ENCODE results near the gene ADAMTS4. TPM values are rescaled to one million over a fixed set of nuclear protein-coding genes. Genes with fewer than 3 reads are reported as not detected.

ADAMTS4 gene
- total RNA-seq, 1 experiment from 2014 or later, result 7.0 TPM

DNA sequence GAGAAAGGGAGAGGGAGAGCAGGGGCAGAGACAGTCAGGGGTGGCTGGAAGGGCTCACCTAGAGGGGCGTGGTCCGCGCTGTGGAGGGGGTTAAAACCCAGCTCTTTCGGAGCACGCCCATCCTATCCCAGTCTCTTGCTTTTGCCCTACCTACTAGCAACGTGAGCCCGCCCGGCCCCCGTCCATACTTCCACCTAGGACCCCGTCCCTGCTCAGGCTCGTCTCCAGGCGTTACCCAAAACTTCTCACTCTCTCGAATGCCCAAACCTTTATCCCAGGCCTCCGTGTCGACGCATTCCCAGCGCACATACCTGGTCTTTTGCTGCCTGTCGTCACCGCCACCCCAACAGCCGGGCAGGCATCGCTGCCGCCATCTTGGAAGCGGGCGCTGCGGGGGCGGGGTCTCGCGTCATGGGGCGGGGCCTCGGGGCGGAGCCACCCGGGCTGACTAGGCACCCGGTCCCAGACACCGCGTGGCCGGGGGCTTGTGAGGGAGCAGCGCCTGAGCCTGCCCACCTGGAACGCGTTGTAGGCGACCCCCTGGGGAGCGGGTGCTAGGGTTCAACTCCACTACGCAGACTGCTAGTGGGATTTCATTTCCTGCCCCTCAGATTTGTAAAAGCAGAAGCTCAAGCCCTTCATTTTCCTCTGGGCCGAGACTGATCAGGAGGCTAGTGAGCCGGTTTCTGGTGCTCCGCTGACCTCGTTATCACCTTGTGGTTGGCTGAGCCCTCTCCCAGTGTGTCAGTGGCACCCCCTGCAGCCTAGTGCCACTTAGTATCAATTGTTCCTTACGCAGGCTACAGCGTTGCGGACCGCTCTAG, 21.5 kb downstream of the ADAMTS4 start, which contains the start of gene B4GALT3:
Gene B4GALT3, minus strand, starts transcription at position 396 of the 824 bp plus-strand sequence. CDS start 1,447 bp downstream, outside the sequence.
- Histone ChIP-seq H3K27ac (ENCODE audit: insufficient read length, low read depth, low read length) (no peak within 1 kb of the TSS), H2BK5ac (ENCODE audit: insufficient read length, low read length) (no peak within 1 kb of the TSS), H3K18ac (ENCODE audit: insufficient read length, low read depth, low read length) (peak within 1 kb of the TSS; percentile 91), H3K27me3 (ENCODE audit: insufficient read depth, low read length) (no peaks in the 10 kb centered on the region), H3K14ac (ENCODE audit: insufficient read depth, low read length) (peak within 1 kb of the TSS; percentile 93), H3T11ph (ENCODE audit: low read length) (no peak within 1 kb of the TSS), H4K8ac (replicated peaks; ENCODE audit: insufficient read length, low read depth, low read length) (no peak within 1 kb of the TSS), H3K4me1 (ENCODE audit: insufficient read depth, low read length) (no peaks in the 10 kb centered on the region; the same call in 1 of the 2 replicates), H4K91ac (ENCODE audit: insufficient read length, low read depth, low read length) (no peak within 1 kb of the TSS), H2BK15ac (ENCODE audit: low read depth, low read length) (no peak within 1 kb of the TSS), H3K79me2 (ENCODE audit: insufficient read depth, low read length) (no peaks in the 10 kb centered on the region), H2BK20ac (ENCODE audit: low read depth, low read length, poor library complexity, severe bottlenecking) (no peak within 1 kb of the TSS), H3K4me2 (ENCODE audit: insufficient read depth, insufficient read length, low read length) (peak within 1 kb of the TSS; percentile 76), H3K56ac (ENCODE audit: insufficient read length, low read depth, low read length) (no peak within 1 kb of the TSS), H3K9me3 (ENCODE audit: control insufficient read depth, low read depth, low read length) (no peaks in the 10 kb centered on the region), H3K23ac (ENCODE audit: insufficient read length, low read depth, low read length) (no peak within 1 kb of the TSS), H3K79me1 (ENCODE audit: insufficient read depth, low read depth, low read length, poor library complexity, severe bottlenecking) (no peaks in the 10 kb centered on the region), H2BK120ac (ENCODE audit: low read depth, low read length, poor library complexity, severe bottlenecking) (no peak within 1 kb of the TSS), H2AK5ac (ENCODE audit: insufficient read length, low read length) (no peak within 1 kb of the TSS), H2BK12ac (ENCODE audit: insufficient read length, low read depth, low read length) (no peak within 1 kb of the TSS), H4K5ac (ENCODE audit: insufficient read length, low read depth, low read length) (no peak within 1 kb of the TSS), H3K9ac (ENCODE audit: extremely low read depth, insufficient read length, low read length) (peak within 1 kb of the TSS; percentile 78), H2AFZ (ENCODE audit: low read length) (no peak within 1 kb of the TSS), H3K23me2 (ENCODE audit: insufficient read length, low read depth, low read length, poor library complexity, severe bottlenecking) (peaks cover 6% of the 10 kb centered on the region), H3K4ac (ENCODE audit: low read depth, low read length) (no peak within 1 kb of the TSS), H4K20me1 (ENCODE audit: control insufficient read depth, insufficient read depth, insufficient read length) (no peaks in the 10 kb centered on the region)
- Mint-ChIP-seq H3K27ac (peak within 1 kb of the TSS; percentile 99 to 100 (median 100)), H3K4me1 (peaks cover 19 to 21% of the 10 kb centered on the region in 2 experiments), H3K9me3 (no peaks in the 10 kb centered on the region), H3K27me3 (ENCODE audit: low read depth) (peaks cover 3% of the 10 kb centered on the region), H3K36me3 (ENCODE audit: insufficient read depth in 1 of 3, low read depth in 3 of 3) (peaks cover 13 to 37% (median 35%) of the 10 kb centered on the region in 3 experiments; a peak in 6 of 7 replicates), H3K4me3 (peak within 1 kb of the TSS; percentile 93 to 100)
- DNase-seq, result peak; percentile 94
- WGBS (ENCODE audit: extremely low coverage, insufficient read length, low lambda C conversion rate), result no CpG with 5 or more reads among the region's 50 CpGs
- TF ChIP-seq, protein P1, sequence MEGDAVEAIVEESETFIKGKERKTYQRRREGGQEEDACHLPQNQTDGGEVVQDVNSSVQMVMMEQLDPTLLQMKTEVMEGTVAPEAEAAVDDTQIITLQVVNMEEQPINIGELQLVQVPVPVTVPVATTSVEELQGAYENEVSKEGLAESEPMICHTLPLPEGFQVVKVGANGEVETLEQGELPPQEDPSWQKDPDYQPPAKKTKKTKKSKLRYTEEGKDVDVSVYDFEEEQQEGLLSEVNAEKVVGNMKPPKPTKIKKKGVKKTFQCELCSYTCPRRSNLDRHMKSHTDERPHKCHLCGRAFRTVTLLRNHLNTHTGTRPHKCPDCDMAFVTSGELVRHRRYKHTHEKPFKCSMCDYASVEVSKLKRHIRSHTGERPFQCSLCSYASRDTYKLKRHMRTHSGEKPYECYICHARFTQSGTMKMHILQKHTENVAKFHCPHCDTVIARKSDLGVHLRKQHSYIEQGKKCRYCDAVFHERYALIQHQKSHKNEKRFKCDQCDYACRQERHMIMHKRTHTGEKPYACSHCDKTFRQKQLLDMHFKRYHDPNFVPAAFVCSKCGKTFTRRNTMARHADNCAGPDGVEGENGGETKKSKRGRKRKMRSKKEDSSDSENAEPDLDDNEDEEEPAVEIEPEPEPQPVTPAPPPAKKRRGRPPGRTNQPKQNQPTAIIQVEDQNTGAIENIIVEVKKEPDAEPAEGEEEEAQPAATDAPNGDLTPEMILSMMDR (conservative IDR thresholded peaks at IDR 0.05), result peak; percentile 50; the same call in 2 of the 3 replicates
